GM19328 (cell line): ENCODE measurements around the gene CAAP1.
"Not testable (repeated sequence)": the region's sequence is repeated elsewhere in the genome, so short reads cannot be mapped to it uniquely, and the experiment has no call there.

Experiments
- ATAC-seq: cut with Tn5 transposase; IDR thresholded peaks from one replicate; pipeline ENCODE4 v1.9.1; 2021; ENCODE audit warnings: mild to moderate bottlenecking, moderate library complexity; ENCODE audit not compliant: unreplicated experiment

Gene CAAP1

DNA sequence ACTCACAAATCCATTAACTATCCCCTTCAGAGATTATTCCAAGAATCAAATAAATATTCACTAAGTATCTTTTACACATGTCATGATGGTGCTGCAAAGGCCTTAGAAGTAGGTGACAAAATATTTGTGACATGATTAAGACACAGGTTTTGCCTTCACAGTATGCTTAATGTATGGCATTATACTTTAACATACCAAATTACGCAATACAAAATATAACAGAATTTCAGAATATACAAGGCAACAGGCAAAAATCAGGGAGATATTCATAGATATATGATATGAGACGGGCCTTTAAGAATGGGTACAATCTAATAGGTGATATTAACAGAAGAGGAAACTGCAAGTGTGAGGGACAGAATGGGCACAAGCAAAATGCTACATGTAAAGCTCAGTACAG, 41.6 kb downstream of the CAAP1 start:
- ATAC-seq = no peak

DNA sequence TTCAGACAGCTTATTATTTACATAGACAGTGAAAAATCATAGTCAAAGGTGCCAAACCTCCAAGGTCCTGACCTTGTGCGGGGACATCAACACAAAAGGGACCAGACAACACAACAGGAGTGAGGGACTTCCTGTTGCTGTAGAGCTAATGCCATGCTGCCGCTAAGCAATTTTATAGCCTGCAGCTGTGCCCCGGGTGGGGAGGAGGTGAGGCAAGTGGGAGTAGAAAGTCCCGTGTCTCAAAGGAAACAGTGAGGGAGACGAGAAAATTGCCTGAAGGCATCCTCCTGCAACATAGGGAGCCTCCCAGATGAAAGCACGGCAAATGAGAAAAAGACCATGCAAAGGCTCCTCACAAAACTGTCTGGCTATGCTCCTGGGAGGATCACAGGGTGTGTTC, 58.8 kb downstream of the CAAP1 start:
- no peak for ATAC-seq

DNA sequence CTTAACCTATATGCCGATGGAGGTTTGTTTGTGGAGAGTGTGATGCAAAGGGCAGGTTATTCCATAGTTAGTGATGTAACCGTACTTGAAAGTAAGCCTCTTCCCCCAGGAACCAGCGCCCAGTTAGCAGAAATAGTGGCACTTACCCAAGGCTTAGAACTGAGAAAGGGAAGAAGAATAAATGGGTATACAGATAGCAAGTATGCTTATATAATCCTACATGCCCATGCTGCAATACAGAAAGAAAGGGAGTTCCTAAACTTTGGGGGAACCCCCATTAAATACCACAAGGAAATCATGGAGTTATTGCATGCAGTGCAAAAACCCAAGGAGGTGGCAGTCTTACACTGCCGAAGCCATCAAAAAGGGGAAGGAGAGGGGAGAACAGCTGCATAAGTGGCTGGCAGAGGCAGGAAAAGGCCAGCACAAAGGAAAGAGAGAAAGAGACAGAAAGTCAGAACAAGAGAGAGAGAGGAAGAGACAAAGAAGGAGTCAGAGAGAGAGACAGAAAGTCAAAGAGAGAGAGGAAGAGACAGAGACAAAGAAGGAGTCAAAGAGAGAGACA, 64.1 kb downstream of the CAAP1 start:
- not testable (repeated sequence) for ATAC-seq

DNA sequence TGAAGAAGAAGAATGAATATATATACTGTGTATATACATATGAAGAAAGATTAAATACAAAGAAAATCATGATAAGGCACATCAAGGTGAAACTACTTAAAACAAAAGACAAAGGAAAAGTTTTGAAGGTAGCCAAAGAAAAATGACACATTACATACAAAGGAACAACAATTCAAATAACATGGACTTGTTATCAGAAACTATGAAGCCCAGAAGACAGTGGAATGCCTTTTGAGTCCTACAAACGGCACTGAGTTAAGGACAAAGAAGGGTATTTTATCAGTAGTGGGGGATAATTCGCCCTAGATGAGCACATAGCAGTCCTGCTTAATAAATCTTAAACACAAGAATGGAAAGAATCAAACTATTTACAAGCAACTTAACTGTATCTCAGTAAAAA, 77.8 kb downstream of the CAAP1 start:
- ATAC-seq = no peak

DNA sequence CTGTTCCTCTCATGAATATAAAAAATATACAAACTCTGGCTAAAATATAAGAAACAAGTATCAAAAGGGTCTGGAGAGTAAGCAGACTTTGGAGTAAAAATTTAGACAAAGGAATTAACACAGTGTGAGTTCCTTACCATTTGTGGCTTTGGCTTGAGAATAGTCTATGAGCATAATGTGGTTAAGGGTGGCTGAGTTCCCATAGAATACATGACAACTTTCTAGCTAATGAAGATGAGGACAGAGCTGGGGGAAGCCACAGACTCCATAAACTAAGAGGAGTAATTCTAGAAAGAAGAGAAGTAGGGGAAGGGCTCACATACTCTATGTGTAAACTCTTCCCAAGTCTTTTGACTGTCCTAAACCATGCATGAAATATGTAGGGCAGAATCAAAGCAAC, 79.4 kb downstream of the CAAP1 start:
- ATAC-seq = no peak

DNA sequence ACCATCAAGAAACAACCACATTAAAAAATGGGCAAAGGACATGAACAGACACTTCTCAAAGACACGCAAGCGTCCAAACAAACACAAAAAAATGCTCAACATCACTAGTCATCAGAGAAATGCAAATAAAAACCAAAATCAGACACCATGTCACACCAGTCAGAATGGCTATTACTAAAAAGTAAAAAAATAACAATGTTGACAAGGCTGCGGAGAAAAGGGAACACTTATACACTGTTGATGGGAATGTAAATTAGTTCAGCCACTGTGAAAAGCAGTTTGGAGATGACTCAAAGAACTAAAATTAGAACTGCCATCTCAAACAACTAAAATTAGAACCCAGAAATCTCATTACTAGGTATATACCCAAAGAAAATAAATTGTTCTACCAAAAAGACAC, 80.4 kb downstream of the CAAP1 start:
- peak; percentile 59 for ATAC-seq

DNA sequence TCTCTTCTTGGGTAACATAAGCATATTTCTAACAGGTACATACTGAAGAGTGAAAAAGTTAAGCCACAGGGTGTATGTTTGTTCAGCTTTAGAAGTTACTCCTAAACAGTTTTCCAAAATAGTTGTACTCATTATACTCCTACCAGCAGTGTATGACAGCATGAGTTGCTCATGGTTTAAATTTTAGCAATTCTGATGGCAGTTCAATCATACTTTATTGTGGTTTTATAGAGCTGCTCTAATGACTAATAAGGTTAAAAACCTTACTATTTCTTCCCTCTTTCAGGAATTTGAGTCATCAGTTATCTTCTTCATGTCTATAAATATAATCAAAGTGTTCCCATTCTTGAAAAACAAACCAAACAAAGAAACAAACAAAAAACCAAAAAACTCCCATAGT, 81.5 kb downstream of the CAAP1 start:
- no peak for ATAC-seq

DNA sequence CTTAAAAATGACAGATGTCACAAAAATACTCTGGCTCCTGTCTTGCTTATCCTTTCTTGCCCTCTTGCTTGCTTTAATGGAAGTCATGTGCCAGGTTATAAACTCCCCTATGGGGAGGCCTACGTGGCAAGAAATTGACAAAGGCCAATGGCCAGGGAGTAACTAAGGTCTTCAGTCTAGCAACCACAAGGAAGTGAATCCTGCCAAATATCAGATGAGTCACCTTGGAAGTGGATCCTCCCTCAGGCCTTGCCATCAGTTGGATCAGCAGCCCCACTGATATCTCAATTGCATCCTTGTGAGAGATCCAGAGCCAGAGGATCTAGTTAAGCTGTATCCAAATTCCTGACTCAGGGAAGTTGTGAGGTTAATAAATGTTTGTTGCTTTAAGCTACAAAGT, 82.8 kb downstream of the CAAP1 start:
- ATAC-seq = no peak

DNA sequence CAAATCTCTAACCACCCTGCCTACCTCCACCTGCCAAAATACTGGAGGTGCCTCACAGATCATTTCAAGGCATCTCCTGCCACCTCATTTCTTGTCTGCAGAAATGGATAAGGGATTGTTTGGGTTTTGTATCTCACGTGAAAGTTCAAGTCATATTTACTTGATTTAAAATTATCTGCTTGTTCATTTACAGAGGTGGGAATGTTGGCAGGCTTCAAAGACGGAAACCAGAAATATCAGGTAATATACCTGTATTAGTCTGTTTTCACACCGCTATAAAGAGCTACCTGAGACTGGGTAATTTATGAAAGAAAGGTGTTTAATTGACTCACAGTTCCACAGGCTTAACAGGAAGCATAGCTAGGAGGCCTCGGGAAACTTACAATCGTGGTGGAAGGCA, 85.4 kb downstream of the CAAP1 start:
- no peak for ATAC-seq

DNA sequence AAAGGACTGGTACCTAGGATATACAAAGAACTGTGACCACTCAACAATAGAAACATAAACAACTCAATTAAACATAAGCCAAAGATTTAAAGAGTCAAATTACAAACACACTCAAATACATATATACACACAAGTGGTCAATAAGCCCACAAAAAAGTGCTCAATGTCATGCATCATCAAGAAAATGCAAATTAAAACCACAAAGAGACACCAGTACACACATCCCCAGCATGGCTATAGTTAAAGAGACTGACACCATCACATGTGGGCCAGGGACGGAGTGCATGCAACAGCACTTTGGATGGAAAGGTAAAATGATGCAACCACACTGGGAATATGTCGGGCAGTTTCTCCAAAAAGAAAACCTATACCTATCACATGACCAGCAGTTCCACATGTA, 89.7 kb downstream of the CAAP1 start:
- ATAC-seq = peak; percentile 70

DNA sequence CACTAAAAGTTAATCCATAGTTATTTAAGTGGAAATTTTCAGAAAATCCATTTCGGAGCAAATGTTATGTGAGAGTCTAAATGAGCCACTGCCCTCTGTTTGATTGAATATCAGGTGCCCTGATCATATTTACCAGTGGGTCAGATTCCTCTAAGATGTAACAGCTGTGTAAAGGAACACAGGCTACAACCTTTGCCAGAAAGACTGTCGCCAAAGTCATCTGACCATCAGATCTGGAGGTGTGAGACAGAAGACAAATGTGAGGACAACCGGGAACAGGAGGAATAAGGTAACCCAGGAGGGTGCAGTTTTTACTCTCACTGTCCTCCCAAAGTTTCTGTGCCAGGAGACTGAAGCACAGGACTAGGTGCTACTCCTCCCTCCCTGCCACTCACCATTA, 90.8 kb downstream of the CAAP1 start:
- ATAC-seq = no peak

DNA sequence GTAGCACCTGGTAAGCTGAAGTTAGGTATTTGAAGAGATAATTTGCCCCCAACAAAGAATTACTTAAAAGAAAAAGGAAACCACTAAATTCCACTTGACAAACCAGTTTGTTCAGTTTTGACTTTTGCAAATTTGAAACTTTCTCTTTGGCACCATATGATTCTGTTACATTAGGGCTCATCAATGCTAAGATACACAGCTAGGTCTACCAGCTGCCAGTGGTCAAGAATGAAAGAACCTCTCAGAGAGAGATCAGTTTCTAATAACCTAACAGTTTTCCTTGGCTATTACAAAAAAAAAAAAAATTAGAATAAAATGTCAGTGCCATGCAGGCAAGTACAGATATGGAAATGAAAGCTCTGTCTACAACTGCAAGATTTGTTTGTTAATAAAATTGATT, 92.3 kb downstream of the CAAP1 start:
- no peak for ATAC-seq

DNA sequence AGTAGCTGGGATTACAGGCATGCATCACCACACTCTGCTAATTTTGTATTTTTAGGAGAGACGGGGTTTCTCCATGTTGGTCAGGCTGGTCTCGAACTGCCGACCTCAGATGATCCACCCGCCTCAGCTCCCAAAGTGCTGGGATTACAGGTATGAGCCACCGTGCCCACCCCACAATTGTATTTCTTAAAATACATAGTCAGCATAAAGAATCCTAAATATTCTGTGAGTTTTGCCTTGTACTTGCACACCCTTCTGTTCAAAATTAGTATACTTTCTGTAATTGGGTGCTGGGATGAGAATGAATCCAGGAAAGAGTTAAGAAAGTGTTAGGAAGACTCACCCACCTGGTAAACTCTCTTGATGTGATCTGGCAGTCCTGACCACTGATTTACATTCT, 101.3 kb downstream of the CAAP1 start:
- ATAC-seq = no peak
